Measurements from ENCODE around the gene GTPBP4.

DNA sequence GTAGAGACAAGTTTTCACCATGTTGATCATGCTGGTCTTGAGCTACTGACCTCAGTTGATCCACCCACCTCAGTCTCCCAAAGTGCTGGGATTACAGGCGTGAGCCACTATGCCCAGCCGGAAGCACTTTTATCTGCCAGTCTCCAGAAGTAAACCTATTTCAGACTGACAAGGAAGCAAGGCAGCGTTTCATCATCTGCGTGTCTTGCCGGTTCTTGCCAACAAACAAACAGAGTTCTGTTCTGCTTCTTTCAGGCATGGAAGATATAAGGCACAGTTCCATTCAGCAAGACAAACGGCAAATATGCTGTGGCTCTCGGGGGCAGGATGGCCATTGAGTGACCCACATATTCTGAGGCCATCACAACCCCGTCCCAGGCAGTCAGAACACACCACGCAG is 41.2 kb upstream of the GTPBP4 start:
- TF ChIP-seq, protein P1, sequence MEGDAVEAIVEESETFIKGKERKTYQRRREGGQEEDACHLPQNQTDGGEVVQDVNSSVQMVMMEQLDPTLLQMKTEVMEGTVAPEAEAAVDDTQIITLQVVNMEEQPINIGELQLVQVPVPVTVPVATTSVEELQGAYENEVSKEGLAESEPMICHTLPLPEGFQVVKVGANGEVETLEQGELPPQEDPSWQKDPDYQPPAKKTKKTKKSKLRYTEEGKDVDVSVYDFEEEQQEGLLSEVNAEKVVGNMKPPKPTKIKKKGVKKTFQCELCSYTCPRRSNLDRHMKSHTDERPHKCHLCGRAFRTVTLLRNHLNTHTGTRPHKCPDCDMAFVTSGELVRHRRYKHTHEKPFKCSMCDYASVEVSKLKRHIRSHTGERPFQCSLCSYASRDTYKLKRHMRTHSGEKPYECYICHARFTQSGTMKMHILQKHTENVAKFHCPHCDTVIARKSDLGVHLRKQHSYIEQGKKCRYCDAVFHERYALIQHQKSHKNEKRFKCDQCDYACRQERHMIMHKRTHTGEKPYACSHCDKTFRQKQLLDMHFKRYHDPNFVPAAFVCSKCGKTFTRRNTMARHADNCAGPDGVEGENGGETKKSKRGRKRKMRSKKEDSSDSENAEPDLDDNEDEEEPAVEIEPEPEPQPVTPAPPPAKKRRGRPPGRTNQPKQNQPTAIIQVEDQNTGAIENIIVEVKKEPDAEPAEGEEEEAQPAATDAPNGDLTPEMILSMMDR (IDR thresholded peaks at IDR 0.05), result no peak
- TF ChIP-seq EZH2 (IDR thresholded peaks at IDR 0.05), result no peak

Data from neural progenitor cell (in vitro differentiated cells).